Measurements from ENCODE around the gene ATP7B.
"Not testable (repeated sequence)": the region's sequence is repeated elsewhere in the genome, so short reads cannot be mapped to it uniquely, and the experiment has no call there.

ATP7B gene

GRCh38 chr13:52005841-52006522 is 5.3 kb downstream of the ATP7B start:
- DNase-seq: no peak

DNA sequence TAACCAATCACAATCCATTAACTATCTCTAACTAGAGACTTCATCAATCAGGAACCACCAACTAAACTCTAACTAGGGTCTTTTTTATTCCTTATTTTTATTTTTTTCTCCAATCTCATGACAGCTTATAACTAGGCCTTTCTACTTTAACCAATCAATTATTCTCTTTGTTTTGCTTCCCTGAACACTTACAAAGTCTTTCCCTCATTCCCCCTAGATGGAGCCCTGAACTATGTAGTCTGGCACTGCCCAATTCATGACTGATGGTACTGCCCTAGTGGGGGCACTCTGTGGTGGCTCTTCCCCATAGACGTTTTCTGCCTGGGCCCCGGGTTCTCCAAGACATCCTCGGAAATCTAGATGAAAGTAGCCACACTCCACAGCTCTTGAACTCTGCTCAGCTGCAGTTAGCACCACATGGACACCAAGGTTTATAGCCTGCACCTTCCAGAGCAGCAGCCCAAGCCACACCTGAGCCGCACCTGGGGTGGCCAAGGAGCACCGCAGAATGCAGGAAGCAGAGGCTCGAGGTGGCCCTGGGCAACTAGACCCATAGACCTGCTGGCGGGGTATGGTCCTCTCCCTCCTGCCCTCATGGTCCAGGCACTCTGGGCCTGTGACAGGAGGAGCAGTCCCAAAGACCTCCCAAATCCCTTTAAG is 6.6 kb downstream of the ATP7B start:
- no peak for DNase-seq

DNA sequence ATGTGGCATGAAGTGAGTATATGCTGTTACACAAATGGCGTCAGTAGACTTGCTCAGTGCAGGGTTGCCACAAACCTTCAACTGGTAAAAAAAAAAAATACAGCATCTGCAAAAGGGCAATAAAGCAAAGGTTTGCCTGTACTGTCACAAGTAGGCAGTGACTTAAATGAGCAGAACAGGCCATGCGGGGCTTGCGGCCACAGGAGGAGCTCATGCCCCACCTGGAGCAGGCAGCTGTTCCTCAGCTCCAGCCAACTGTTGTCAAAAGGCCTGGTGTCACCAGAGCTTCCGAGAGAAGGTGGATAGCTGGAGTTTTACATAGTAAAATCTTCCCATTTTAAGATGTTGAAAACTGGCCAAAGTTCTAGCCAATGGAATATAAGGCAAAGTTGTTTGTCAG is 7.7 kb downstream of the ATP7B start:
- no peak for DNase-seq

DNA sequence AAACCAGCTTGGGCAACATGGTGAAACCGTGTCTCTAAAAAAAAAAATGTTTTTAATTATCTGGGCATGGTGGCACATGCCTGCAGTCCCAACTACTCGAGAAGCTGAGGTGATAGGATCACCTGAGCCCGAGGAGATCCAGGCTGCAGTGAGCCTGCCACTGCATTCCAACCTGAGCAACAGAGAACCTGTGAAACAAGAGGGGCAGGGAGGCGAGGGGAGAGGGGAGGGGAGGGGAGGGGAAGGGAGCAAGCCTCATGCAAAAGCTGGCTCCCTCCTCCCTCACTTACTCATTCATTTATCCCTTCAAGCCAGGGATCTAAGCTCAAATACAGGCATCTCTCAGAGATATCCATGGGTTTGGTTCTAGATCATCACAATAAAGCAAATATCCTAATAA is 8.9 kb downstream of the ATP7B start:
- no peak for DNase-seq

DNA sequence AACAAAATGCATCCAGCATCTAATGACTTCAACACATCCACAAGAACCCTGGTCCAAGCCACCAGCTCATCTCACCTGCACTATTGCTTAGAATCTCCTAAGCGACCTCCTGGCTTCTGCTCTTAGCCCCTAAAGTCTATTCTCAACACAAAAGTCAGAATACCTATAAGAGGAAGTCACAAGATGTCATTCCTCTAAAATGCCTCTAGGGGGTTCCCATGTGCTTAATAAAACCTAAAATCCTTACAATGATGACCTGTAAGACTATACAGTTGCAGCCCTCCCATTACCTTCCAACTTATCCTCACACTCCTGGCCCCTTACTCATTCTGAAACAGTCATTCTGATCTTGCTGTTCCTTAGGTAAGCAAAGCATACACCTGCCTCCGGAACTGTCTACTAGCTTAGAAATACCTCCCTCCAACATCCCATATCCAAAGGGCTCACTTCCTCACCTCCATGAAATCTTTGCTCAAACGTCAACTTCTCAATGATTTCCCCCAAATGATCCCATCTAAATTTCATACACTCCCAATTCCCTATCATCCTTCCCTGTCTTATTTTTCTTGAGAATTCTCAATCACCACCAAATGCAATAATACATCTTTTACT is 10.0 kb downstream of the ATP7B start:
- no peak for DNase-seq

DNA sequence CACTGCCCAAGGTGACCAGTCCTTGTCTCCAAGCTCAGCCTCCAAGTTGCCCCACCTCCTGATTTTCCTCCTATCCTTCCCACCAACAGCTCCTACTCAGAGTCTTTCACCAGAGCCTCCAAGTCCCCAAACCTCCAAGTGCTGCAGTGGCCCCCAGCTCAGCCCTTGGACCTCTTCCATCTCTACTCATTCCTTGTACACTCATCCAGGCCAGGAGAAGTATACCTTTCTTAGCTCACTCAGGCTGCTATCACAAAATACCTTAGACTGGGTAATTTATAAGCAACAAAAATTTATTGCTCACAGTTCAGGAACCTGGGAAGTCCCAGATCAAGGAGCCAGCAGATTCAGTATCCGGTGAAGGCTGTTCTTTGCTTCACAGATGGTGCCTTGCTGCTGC is 11.3 kb downstream of the ATP7B start:
- DNase-seq: no peak

DNA sequence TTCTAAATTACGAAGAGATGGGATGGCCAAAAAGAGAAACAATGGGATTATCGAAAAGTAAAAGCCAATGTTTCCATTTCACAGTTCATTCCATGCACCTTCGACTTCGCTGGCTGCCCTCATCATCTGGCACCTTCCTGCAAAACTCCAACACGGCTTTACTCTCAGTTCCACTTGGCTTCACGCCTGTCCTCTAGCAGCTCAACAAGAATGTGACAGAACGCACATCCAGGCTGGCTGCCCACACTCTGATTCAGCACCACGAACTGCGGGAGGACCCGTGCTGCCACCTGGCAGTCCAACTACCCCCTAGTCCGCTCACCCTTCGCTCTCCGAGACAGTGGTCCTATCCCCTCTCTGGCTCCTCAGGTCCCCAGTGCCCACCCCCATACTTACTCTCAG is 11.7 kb downstream of the ATP7B start:
- DNase-seq: no peak

DNA sequence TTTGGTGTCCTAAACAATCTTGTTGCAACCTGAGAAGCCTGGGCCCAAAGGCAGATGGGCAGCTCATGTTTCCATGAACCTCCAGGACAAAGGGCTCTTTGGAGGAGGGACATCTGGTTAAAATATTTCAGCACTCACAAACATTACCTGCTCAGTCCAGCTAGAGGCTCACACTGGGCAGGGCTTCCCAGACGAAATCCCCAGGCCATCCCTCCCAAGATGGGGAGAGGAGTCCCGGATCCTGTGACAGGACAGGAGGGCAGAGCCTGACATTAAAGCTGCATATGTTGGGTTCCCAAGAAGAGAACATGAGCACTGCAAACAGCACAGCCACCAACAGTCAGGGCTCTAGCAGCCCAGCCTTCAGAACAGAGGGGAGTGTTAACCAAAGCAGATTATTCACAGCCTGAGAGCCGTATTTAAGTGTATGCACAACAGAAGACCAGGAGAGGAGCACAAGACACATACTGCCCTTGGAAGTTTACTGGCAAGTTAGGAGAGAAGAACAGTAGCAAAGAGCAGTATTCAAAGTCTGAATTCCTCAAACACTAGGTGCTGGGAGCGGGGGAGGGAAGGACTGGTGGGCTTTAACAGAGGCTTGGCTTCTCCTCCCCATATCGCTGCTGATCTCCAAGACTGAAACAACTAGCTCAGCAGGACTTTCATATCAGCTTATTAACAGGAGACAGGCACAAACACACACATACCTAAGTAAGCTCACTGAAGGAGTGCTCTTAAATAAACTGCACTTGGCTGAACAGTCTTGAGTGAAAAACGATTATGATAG is 12.3 kb downstream of the ATP7B start:
- no peak for DNase-seq

GRCh38 chr13:51997641-51998330 is 13.5 kb downstream of the ATP7B start:
- DNase-seq: no peak

DNA sequence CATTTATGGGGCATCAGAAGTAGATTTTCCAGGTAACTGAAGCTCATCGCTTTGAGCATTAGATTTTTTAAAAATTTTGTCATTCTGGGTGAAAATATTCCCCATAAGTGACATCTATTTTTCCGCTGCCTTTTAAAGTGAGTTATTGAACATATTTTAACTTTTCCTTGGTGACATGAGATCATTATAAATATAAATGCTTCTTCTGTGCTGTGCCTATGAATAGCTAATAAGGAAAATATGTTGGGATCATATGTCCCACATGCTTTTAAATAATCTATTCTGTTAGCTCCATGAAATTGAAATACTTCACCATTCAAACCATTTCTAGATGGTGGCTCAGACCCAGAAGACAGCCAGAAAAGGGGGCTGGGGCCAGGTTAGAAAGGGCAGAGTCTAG is 14.1 kb downstream of the ATP7B start:
- DNase-seq: no peak

GRCh38 chr13:51996641-51997040 is 14.6 kb downstream of the ATP7B start:
- DNase-seq: no peak

GRCh38 chr13:51995677-51996551 is 15.3 kb downstream of the ATP7B start:
- DNase-seq: no peak

DNA sequence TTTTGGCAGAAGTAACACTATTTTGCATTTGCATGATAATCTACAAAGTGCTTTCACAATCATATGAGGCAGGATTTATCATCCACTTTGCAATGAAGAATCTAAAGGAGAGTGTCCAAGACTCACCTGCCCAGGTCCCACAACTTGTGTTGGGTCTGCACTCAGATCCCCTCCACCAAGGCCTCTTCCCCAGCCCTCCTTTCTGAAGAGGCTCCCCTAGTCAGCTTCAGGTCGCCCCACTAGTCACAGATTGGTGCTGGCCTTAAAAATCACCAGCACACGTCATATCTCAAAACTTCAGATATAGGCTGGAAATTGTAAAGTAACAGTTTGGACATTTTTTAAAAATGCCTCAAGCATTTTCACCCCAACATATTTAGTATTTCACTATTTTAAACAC is 17.5 kb downstream of the ATP7B start:
- DNase-seq: no peak

GRCh38 chr13:51988988-51989618 is 22.1 kb downstream of the ATP7B start:
- DNase-seq: no peak

GRCh38 chr13:51984904-51985303 is 26.3 kb downstream of the ATP7B start:
- DNase-seq: not testable (repeated sequence)

DNA sequence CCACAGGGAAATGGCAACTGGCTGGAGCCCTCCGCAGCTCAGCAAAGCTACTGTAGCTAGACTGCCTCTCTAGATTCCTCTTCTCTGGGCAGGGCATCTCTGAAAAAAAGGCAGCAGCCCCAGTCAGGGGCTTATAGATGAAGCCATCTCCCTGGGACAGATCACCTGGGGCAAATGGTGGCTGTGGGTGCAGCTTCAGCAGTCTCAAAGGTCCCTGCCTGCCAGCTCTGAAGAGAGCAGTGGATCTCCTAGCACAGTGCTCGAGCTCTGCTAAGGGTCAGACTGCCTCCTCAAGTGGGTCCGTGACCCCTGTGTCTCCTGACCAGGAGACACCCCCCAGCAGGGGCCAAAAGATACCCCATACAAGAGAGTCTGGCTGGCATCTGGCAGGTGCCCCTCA is 28.0 kb downstream of the ATP7B start:
- not testable (repeated sequence) for DNase-seq

- DNase-seq: no peak
These were observed 29.9 kb downstream of the ATP7B start for GRCh38 chr13:51981355-51981754.

DNA sequence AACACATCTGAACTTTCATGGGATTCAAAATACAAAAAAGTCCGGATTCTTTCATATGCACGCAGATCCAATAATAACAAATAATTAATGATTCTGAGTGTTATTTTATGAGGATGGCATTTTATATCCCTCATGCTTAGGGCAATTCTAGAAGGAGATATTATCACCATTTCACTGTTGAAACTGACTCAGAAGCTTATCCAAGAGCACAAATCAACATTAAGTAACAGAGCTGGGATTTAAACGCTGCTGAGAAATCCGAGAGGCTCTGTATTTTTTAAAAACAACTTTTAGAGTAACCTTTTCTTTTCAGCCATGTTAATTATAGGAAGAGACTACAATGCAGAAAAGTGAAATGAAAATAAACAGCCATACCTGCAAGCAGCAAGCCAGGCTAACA is 30.3 kb downstream of the ATP7B start:
- no peak for DNase-seq

DNA sequence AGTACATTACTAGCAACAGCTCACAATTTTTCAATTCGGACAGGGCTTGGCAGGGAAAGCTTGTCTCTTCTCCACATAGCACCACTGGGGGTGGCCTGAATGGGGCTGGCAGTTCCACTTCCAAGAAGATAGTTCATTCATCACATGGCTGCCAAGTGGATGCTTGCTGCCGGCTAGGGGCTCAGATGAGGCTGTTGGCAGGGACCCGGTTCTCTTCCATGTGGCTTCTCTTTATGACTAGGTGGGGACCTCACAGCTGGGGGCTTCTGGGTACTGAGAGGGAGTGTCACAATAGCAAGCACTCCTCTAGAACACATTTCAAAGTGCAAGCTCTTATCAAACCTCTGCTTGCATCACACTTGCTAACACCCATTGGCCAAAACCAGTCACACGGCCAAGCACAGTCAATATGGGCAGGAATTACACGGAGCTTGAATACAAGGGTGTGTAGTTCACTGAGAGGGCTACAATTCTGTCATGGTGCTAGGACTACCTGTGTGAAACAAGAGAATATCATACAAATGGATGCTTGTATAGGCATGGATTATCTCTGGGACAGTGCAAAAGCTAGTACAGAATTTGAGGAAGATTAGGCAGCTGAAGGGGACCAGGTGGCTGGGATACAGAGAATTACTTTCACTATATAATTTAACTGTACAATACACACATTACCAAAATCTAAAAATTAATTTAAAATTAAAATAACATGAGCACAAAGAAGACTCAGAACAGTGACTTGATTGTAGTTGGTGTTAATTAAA is 32.3 kb downstream of the ATP7B start:
- DNase-seq: no peak

- no peak for DNase-seq
These were observed 33.6 kb downstream of the ATP7B start for GRCh38 chr13:51977625-51978024.

DNA sequence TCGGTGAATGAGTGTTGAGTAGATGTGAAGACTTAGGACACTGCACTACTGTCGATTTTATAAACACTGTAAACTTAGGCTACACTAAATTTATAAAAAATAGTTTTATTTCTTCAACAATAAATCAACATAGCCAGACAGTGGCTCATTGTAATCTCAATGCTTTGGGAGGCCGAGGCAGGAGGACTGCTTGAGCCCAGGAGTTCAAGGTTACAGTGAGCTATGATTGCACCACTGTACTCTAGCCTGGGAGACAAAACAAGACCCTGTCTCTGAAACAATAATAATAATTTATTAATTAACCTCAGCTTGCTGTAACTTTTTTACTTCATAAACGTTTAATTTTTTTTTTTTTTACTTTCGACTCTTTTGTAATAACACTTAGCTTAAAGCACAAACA is 34.4 kb downstream of the ATP7B start:
- no peak for DNase-seq
